ENCODE results near the gene ZNF441. TPM values are rescaled to one million over a fixed set of nuclear protein-coding genes. Genes with fewer than 3 reads are reported as not detected.
"Not testable (repeated sequence)": the region's sequence is repeated elsewhere in the genome, so short reads cannot be mapped to it uniquely, and the experiment has no call there.

ZNF441 gene
- total RNA-seq, 2 donors from 2014 or later = 4.5 to 5.1 TPM

GRCh38 chr19:11756965-11757364 is 9.8 kb upstream of the ZNF441 start:
- Mint-ChIP-seq H3K9me3 (peaks cover 21% of the 10 kb centered on the region), H3K27me3 (peaks cover 24% of the 10 kb centered on the region), H3K27ac (no peak overlapping the region), H3K4me3 (no peak overlapping the region), H3K4me1 (no peaks in the 10 kb centered on the region), H3K36me3 (ENCODE audit: low read depth) (no peaks in the 10 kb centered on the region)
- no peak for ATAC-seq (replicated peaks)

GRCh38 chr19:11759805-11760204 is 7.0 kb upstream of the ZNF441 start:
- H3K4me1 Mint-ChIP-seq = no peaks in the 10 kb centered on the region
- H3K27ac Mint-ChIP-seq = no peak overlapping the region
- peaks cover 18% of the 10 kb centered on the region for H3K9me3 Mint-ChIP-seq
- H3K4me3 Mint-ChIP-seq = no peak overlapping the region
- no peaks in the 10 kb centered on the region for H3K36me3 Mint-ChIP-seq (ENCODE audit: low read depth)
- H3K27me3 Mint-ChIP-seq = peaks cover 17% of the 10 kb centered on the region
- ATAC-seq (replicated peaks) = no peak

- ATAC-seq (replicated peaks) = no peak
- no peaks in the 10 kb centered on the region for H3K4me1 Mint-ChIP-seq
- no peaks in the 10 kb centered on the region for H3K36me3 Mint-ChIP-seq (ENCODE audit: low read depth)
- peaks cover 17% of the 10 kb centered on the region for H3K27me3 Mint-ChIP-seq
- no peak overlapping the region for H3K27ac Mint-ChIP-seq
- H3K9me3 Mint-ChIP-seq = peaks cover 5% of the 10 kb centered on the region
- no peak overlapping the region for H3K4me3 Mint-ChIP-seq
These were observed 3.7 kb upstream of the ZNF441 start for GRCh38 chr19:11763117-11763516.

DNA sequence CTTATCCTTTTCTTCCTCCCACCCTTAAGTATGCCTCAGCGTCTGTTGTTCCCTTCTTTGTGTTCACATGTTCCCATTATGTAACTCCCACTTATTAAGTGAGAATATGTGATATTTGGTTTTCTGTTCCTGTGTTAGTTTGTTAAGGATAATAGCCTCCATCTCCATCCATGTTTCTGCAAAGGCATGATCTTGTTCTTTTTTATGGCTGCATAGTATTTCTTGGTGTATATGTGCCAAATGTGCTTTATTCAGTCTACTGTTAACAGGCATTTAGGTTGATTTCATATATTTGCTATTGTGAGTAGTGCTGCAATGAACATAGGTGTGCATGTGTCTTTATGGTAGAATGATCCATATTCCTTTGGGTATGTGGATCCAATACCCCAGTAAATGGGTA is 3.2 kb upstream of the ZNF441 start:
- peaks cover 17% of the 10 kb centered on the region for H3K27me3 Mint-ChIP-seq
- H3K9me3 Mint-ChIP-seq = peaks cover 5% of the 10 kb centered on the region
- H3K36me3 Mint-ChIP-seq (ENCODE audit: low read depth) = no peaks in the 10 kb centered on the region
- no peak overlapping the region for H3K4me3 Mint-ChIP-seq
- peaks cover 3% of the 10 kb centered on the region for H3K4me1 Mint-ChIP-seq
- H3K27ac Mint-ChIP-seq = no peak overlapping the region
- ATAC-seq (replicated peaks) = no peak

DNA sequence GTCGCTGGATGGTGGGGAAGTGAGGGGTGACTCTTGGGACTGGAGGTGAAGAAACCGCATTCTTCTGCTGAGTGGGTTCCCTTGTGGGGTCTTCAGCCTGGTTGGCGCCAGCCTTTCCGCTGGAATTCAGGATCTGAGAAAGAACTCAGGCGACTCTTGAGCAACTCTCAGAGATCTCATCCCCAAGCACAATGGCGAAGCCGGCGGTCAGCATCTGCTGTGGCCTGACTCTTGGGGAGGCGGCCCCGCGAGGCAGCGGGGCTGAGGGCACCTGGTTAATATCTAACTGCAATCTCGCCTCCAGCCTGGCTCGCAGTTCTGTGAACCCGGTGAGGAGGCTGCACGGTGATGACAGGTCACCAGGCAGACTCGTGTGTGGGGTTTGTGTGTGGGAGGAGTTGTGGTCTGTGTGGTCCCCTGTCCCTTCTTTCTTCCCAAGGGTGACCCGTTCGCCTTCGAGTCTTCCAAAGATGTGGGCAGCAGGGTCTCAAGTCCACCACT is 883 bp downstream of the ZNF441 start:
- ATAC-seq (replicated peaks) = no peak
- H3K4me3 Mint-ChIP-seq = peak overlapping the region; percentile 91
- peaks cover 5% of the 10 kb centered on the region for H3K4me1 Mint-ChIP-seq
- H3K27ac Mint-ChIP-seq = peak overlapping the region; percentile 95
- H3K36me3 Mint-ChIP-seq (ENCODE audit: low read depth) = no peaks in the 10 kb centered on the region
- H3K27me3 Mint-ChIP-seq = peaks cover 5% of the 10 kb centered on the region
- H3K9me3 Mint-ChIP-seq = peaks cover 11% of the 10 kb centered on the region

GRCh38 chr19:11769995-11770394 is 3.2 kb downstream of the ZNF441 start:
- Mint-ChIP-seq H3K4me1 (peaks cover 5% of the 10 kb centered on the region), H3K27ac (no peak overlapping the region), H3K27me3 (no peaks in the 10 kb centered on the region), H3K9me3 (peaks cover 14% of the 10 kb centered on the region), H3K36me3 (ENCODE audit: low read depth) (no peaks in the 10 kb centered on the region), H3K4me3 (no peak overlapping the region)
- ATAC-seq (replicated peaks) = no peak

DNA sequence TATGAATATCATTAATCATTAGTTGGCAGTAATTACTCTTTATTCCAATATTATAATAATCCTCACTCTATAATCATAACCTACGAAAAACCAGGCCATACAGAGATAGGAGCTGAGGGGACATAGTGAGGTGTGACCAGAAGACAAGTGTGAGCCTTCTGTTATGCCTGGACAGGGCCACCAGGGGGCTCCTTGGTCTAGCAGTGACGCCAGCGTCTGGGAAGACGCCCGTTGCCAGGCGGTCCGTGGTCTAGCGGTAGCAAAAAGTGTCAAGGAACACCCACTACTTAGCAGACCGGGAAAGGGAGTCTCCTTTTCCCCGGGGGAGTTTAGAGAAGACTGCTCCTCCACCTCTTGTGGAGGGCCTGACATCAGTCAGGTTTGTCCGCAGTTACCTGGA is 4.7 kb downstream of the ZNF441 start:
- H3K9me3 Mint-ChIP-seq = peaks cover 14% of the 10 kb centered on the region
- not testable (repeated sequence) for H3K27me3 Mint-ChIP-seq; H3K4me1 Mint-ChIP-seq; H3K36me3 Mint-ChIP-seq (ENCODE audit: low read depth); ATAC-seq (replicated peaks); H3K4me3 Mint-ChIP-seq; H3K27ac Mint-ChIP-seq

GRCh38 chr19:11776669-11777068 is 9.9 kb downstream of the ZNF441 start:
- peaks cover 57% of the 10 kb centered on the region for H3K36me3 Mint-ChIP-seq (ENCODE audit: low read depth)
- not testable (repeated sequence) for H3K4me1 Mint-ChIP-seq; H3K27ac Mint-ChIP-seq; H3K4me3 Mint-ChIP-seq; H3K27me3 Mint-ChIP-seq; ATAC-seq (replicated peaks)
- peaks cover 30% of the 10 kb centered on the region for H3K9me3 Mint-ChIP-seq

DNA sequence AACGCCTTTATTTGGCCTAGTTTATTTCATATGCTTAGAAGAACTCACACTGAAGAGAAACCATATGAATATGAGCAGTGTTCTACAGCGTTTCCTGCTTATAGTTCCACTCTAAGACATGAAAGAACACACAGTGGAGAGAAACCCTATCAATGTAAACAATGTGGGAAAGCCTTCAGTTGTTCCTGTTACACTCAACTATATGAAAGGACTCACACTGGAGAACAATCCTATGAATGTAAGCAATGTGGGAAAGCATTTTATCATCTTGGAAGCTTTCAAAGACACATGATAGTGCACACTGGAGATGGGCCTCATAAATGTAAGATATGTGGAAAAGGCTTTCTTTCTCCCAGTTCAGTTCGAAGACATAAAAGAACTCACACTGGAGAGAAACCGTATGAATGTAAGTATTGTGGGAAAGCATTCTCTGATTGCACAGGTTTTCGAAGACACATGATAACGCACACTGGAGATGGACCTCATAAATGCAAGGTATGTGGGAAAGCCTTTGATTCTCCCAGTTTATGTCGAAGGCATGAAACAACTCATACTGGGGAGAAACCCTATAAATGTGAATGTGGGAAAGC is 13.7 kb downstream of the ZNF441 start:
- peaks cover 28% of the 10 kb centered on the region for H3K9me3 Mint-ChIP-seq
- no peak overlapping the region for H3K4me3 Mint-ChIP-seq
- H3K27ac Mint-ChIP-seq = no peak overlapping the region
- ATAC-seq (replicated peaks) = no peak
- H3K27me3 Mint-ChIP-seq = no peaks in the 10 kb centered on the region
- H3K36me3 Mint-ChIP-seq (ENCODE audit: low read depth) = peaks cover 57% of the 10 kb centered on the region
- H3K4me1 Mint-ChIP-seq = no peaks in the 10 kb centered on the region

DNA sequence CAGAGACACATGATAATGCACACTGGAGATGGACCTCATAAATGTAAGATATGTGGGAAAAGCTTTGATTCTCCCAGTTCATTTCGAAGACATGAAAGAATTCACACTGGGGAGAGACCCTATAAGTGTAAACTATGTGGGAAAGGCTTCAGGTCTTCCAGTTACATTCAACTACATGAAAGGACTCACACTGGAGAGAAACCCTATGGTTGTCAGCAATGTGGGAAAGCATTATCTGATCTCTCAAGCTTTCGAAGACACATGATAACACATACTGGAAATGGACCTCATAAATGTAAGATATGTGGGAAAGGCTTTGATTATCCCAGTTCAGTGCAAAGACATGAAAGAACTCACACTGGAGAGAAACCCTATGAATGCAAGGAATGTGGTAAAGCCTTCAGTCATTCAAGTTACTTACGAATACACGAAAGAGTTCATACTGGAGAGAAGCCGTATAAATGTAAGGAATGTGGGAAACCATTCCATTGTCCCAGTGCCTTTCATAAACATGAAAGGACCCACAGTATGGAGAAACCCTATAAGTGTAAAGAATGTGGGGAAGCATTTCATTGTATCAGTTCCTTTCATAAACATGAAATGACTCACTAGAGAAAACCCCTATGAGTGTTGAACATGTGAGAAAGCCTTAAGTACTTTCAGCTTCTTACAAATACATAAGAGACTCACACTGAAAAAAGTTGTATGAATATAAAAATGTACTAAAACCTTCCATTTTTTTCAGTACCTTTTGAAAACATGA is 14.7 kb downstream of the ZNF441 start:
- no peak overlapping the region for H3K4me3 Mint-ChIP-seq
- no peaks in the 10 kb centered on the region for H3K27me3 Mint-ChIP-seq
- ATAC-seq (replicated peaks) = peak; percentile 71
- peaks cover 28% of the 10 kb centered on the region for H3K9me3 Mint-ChIP-seq
- no peak overlapping the region for H3K27ac Mint-ChIP-seq
- H3K36me3 Mint-ChIP-seq (ENCODE audit: low read depth) = peaks cover 52% of the 10 kb centered on the region
- H3K4me1 Mint-ChIP-seq = no peaks in the 10 kb centered on the region

DNA sequence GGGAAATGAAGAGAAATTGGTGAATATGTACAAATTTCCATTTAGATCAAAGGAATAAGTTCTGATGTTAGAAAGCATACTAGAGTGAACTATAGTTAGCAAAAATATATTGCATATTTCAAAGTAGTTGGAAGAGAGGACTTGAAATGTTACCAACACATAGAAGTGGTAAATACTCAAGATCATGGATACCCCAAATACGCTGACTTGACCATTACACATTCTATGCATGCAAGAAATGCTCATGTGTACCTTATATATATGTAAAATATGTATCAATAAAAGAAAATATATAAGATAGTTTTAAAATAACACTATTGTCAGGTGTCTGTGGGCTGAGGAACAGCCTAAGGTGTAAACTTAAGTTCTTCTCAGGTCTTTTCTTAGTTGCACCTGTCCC is 17.0 kb downstream of the ZNF441 start:
- ATAC-seq (replicated peaks) = no peak
- Mint-ChIP-seq H3K9me3 (peaks cover 28% of the 10 kb centered on the region), H3K4me3 (no peak overlapping the region), H3K36me3 (ENCODE audit: low read depth) (peaks cover 29% of the 10 kb centered on the region), H3K4me1 (no peaks in the 10 kb centered on the region), H3K27ac (no peak overlapping the region), H3K27me3 (no peaks in the 10 kb centered on the region)

DNA sequence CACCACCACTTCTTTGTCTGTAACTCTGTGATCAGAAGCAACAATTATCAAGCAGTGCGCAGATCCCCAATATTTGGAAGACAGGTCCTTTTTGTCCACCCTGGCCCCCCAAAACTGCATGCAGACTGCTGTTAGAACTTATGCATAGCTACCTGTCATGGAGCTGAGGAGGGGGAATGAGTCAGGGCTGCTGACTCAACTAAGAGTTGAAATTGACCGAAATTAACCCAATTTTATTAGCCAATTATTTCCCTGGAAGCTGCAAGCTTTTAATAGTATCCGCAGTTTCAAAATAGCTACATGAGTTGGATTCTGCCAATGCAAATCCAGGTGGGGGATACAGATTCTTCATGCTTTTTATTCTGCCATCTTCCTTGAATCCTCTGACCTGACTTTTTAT is 17.6 kb downstream of the ZNF441 start:
- Mint-ChIP-seq H3K4me1 (no peaks in the 10 kb centered on the region), H3K27ac (no peak overlapping the region), H3K36me3 (ENCODE audit: low read depth) (peaks cover 23% of the 10 kb centered on the region), H3K4me3 (no peak overlapping the region), H3K27me3 (no peaks in the 10 kb centered on the region), H3K9me3 (peaks cover 28% of the 10 kb centered on the region)
- no peak for ATAC-seq (replicated peaks)

- Mint-ChIP-seq H3K9me3 (peaks cover 24% of the 10 kb centered on the region), H3K4me3 (no peak overlapping the region), H3K27ac (no peak overlapping the region), H3K36me3 (ENCODE audit: low read depth) (no peaks in the 10 kb centered on the region), H3K27me3 (no peaks in the 10 kb centered on the region), H3K4me1 (no peaks in the 10 kb centered on the region)
- no peak for ATAC-seq (replicated peaks)
These were observed 20.7 kb downstream of the ZNF441 start for GRCh38 chr19:11787536-11787935.

DNA sequence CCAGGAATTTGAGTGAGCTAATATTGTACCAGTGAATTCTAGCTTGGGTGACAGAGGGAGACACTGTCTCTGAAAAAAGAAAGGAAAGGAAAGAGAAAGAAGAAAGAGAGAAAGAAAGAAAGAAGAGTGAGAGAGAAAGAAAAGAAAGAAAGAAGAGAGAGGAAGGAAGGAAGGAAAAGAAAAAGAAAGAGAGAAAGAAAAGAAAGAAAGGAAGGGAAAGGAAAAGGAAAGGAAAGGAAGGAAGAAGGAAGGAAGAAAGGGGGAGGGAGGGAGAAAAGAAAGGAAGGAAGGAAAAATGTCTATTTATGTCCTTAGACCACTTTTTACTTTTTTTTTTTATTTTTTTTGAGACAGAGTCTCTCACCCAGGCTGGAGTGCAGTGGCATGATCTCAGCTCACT is 26.1 kb downstream of the ZNF441 start:
- peaks cover 13% of the 10 kb centered on the region for H3K9me3 Mint-ChIP-seq
- no peak overlapping the region for H3K4me3 Mint-ChIP-seq
- ATAC-seq (replicated peaks) = no peak
- H3K27ac Mint-ChIP-seq = no peak overlapping the region
- no peaks in the 10 kb centered on the region for H3K27me3 Mint-ChIP-seq
- peaks cover 7% of the 10 kb centered on the region for H3K4me1 Mint-ChIP-seq
- H3K36me3 Mint-ChIP-seq (ENCODE audit: low read depth) = no peaks in the 10 kb centered on the region

GRCh38 chr19:11797491-11797890 is 30.7 kb downstream of the ZNF441 start:
- Mint-ChIP-seq H3K4me3 (peak overlapping the region; percentile 85), H3K27ac (peak overlapping the region; percentile 23), H3K4me1 (peaks cover 13% of the 10 kb centered on the region), H3K27me3 (no peaks in the 10 kb centered on the region), H3K9me3 (no peaks in the 10 kb centered on the region), H3K36me3 (ENCODE audit: low read depth) (no peaks in the 10 kb centered on the region)
- peak; percentile 77 for ATAC-seq (replicated peaks)

All from activated T-helper 17 cell treated with anti-CD3 and anti-CD28 coated beads, Interleukin-2, amount 50 U/mL, for 72 hours (primary cell).